Placental pericyte (primary cell): ENCODE results near the gene SLC7A9. TPM values are rescaled to one million over a fixed set of nuclear protein-coding genes. Genes with fewer than 3 reads are reported as not detected.

Experiments
- small RNA-seq: library from RNA; depleted of rRNA; stranded (forward); fragments of <200 nt; gene quantifications from one replicate; pipeline ENCODE3, GENCODE V24; 2012; ENCODE audit warnings: low replicate concordance
- total RNA-seq: library from RNA; depleted of rRNA; stranded (reverse); fragments of >200 nt; gene quantifications from 2 replicates; pipeline ENCODE4 v1.2.3, GENCODE V29; 2012

Gene SLC7A9
- total RNA-seq: not detected in 2 replicates

DNA sequence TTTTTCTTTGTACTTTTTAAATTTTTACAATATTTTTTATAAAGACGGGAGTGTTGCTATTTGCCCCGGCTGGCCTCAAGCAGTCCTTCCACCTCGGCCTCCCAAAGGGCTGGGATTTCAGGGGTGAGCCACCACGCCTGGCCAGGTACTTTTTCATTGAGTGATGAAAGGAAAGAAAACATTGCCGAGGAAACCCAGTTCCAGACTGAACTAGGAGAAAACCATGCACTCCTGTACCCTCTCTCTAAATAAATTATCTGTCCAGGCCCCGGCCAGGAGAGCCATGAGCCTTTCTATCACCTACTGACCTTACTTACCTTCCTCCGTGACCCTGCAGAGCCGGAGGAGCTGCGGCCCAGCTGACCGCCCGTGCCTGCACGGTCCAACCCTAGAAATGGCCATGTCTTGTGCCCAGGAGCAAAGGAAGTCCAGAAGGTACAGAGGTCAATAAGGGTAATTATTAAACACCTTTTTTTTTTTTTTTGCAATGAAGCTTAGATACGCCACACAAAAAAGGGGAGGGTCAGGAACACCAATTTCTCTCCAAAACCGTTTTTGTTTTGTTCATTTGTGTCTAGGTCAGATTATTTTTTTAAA is at the start of gene SLC7A9:
Gene SLC7A9 (minus strand): TSS at position 399 of the 597 bp plus-strand sequence. CDS start 1,233 bp downstream, outside the sequence.

Small RNAs within 50 kb of the gene (small RNA-seq; reads per million reads assigned to genes)
- gene RN7SKP22: not detected

Other genes with a start within 250 kb of the SLC7A9 start
- gene ANKRD27, start 194.6 kb downstream of the SLC7A9 start, total RNA-seq: 33.3 and 39.5 TPM in 2 replicates
- gene RGS9BP, start 193.9 kb downstream of the SLC7A9 start, total RNA-seq: 0.29 and 0.88 TPM in 2 replicates
- gene NUDT19, start 177.9 kb downstream of the SLC7A9 start, total RNA-seq: 4.8 and 12.0 TPM in 2 replicates
- 0.14 and 0.22 TPM in 2 replicates for gene TDRD12, start 150.0 kb downstream of the SLC7A9 start, total RNA-seq
- gene CEP89, start 102.2 kb upstream of the SLC7A9 start, total RNA-seq: 12.7 and 32.1 TPM in 2 replicates
- gene FAAP24, start 102.5 kb upstream of the SLC7A9 start, total RNA-seq: 1.1 and 6.2 TPM in 2 replicates
- gene RHPN2, start 195.1 kb upstream of the SLC7A9 start, total RNA-seq: 10.3 and 15.3 TPM in 2 replicates
- gene GPATCH1, start 211.4 kb upstream of the SLC7A9 start, total RNA-seq: 5.4 and 7.7 TPM in 2 replicates